ENCODE results near the gene SERPINH1. TPM values are rescaled to one million over a fixed set of nuclear protein-coding genes. Genes with fewer than 3 reads are reported as not detected.

SERPINH1 gene
- total RNA-seq, 4 donors from 2014 or later, result 149 to 226 (median 173) TPM

- no peak for TF ChIP-seq CTCF (IDR thresholded peaks at IDR 0.05; ENCODE audit: low read depth)
Observed at GRCh38 chr11:75603791-75604736, 42.0 kb downstream of the SERPINH1 start.

- no peak for TF ChIP-seq CTCF (IDR thresholded peaks at IDR 0.05; ENCODE audit: low read depth)
Observed at GRCh38 chr11:75606099-75606498, 44.0 kb downstream of the SERPINH1 start.

GRCh38 chr11:75611823-75612222, 49.8 kb downstream of the SERPINH1 start:
- no peak for TF ChIP-seq CTCF (IDR thresholded peaks at IDR 0.05; ENCODE audit: low read depth)

- TF ChIP-seq CTCF (IDR thresholded peaks at IDR 0.05; ENCODE audit: low read depth), result no peak
Observed at GRCh38 chr11:75615751-75616150, 53.7 kb downstream of the SERPINH1 start.

- no peak for TF ChIP-seq CTCF (IDR thresholded peaks at IDR 0.05; ENCODE audit: low read depth)
Observed at GRCh38 chr11:75616281-75616680, 54.2 kb downstream of the SERPINH1 start.

Other genes with a start within 250 kb of the SERPINH1 start
- gene ARRB1, start 210.6 kb upstream of the SERPINH1 start, total RNA-seq, result 100 to 1,000 TPM in 1 of 4 donors, 10 to 100 TPM in 3; 34.8 to 125 (median 63.0) TPM
- 100 to 1,000 TPM; 529 to 907 (median 716) TPM for gene RPS3, start 162.7 kb upstream of the SERPINH1 start, total RNA-seq
- 1 to 10 TPM in 2 of 4 donors, under 1 TPM in 1, not detected in 1; 0.82 to 1.3 (median 1.1) TPM for gene KLHL35, start 129.1 kb upstream of the SERPINH1 start, total RNA-seq
- gene GDPD5, start 36.3 kb upstream of the SERPINH1 start, total RNA-seq, result 10 to 100 TPM; 19.2 to 96.8 (median 32.6) TPM
- gene MAP6, start 106.8 kb downstream of the SERPINH1 start, total RNA-seq, result 1 to 10 TPM; 2.0 to 5.1 (median 4.0) TPM
- gene MOGAT2, start 155.6 kb downstream of the SERPINH1 start, total RNA-seq, result under 1 TPM in 1 of 4 donors, not detected in 3; 0.57 TPM
- gene DGAT2, start 206.5 kb downstream of the SERPINH1 start, total RNA-seq, result 100 to 1,000 TPM in 2 of 4 donors, 10 to 100 TPM in 2; 63.0 to 829 (median 89.6) TPM